HG03520 (cell line): ENCODE data around the gene CNBP.
"Not testable (repeated sequence)": the region's sequence is repeated elsewhere in the genome, so short reads cannot be mapped to it uniquely, and the experiment has no call there.

Experiments used
- ATAC-seq: cut with Tn5 transposase; IDR thresholded peaks from one replicate; pipeline ENCODE4 v1.9.1; 2021; ENCODE audit warnings: mild to moderate bottlenecking, moderate library complexity; ENCODE audit not compliant: unreplicated experiment

CNBP gene

DNA sequence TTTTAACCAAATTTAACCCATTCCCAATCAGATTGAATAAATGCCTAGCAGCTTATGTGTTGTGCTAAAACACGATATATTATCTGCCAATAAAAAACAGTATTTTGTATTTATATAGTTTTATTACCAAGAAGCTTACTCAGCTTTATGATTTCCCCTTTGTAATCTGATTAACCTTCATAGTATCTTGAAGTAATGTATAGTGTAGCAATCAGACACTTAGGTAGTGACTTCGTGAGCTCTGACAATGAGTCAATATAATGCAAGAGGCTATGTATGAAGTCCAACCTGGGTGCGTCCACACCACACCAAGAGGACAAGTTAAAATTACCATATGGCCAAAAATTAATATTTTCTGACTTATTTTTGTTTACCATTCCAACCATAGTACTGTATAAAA, 2.1 kb upstream of the CNBP start:
- no peak for ATAC-seq

DNA sequence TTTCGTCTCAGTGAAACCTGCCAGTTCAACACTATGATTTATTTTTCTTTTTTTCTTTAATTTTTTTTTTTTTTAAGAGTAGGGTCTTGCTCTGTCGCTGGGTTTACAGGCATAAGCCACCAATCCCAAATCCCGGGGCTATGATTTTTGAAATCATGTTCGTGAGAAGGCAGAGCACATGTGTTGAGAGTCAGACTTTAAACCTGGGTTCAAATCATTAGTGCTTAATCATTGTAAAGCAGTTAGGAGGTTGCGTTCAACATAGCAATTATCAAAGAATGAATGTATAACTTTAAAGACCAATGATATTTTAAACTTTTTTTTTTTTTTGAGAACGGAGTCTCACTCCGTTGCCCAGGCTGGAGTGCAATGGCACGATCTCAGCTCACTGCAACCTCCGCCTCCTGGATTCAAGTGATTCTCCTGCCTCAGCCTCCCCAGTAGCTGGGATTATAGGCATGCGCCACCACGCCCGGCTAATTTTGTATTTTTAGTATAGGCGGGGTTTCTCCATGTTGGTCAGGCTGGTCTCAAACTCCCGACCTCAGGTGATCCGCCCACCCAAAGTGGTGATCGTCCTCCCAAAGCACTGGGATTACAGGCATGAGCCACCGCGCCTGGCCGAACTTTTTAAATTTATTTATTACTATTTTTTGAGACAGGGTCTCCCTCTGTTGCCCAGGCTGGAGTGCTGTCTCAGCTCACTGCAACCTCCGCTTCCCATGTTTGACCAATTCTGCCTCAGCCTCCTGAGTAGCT, 1.3 kb upstream of the CNBP start:
- ATAC-seq: not testable (repeated sequence)

DNA sequence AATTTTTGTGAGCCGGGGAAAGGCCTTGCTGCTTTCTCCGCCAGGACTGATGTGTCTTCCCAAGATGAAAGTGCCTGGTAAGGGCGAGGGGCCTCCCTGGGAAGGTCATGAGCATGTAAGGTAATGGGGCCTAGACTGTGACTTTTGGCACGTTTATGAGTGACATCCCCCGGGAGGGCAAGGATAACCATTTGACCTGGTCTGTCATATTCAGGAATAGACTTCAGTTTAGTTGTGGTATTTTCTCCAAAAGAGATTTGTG, 631 bp upstream of the CNBP start:
- ATAC-seq: no peak

DNA sequence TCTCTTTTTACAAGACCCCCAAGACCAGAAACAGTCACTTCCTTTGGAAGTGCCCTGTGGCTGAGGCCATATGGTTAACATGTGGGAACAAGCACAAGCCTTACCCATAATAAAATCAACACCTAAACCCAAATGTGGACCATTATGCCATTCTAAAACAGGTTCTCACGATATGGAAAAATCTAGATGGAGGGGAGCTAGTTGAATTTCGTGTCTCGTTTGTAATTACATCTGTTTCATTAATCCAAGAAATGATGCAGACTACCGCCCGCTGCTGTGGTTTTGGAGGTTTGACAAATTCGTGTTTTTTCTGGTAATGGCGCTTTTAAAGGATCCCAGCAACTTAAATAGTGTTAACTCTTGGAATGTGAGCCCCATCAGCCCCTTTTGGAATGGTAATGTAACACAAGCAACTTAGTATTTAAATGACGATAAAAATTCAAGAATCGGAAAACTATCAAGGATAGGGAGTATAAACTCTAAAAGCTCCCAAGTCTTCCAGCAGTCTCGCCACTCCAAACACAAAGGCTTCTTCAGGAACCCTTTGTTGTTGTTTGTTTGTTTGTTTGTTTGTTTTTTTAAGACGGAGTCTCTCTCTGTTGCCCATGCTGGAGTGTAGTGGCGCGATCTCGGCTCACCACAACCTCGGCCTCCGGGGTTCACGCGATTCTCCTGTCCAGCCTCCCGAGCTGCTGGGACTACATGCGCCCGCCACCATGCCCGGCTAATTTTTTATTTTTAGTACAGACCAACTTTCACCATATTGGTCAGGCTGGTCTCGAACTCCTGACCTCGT, 1.1 kb downstream of the CNBP start:
- ATAC-seq: no peak

DNA sequence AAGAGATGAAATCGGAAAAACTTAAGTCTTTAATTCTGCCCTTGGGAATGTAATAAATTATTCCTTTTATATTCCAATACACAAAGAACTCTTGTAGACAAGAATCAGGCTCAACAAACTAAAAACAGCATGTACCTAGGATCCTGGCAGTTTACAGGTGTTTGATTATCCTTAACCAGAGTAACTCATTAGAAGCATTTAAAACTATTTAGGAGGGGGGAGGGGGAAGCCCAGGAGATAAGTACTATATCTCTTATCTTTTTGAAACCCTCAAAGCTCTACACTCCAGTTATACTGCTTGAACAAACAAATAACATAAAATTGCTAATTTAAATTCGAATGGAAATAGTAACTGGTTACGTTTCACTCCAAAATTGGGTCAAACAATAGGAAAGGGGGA, 1.9 kb downstream of the CNBP start:
- ATAC-seq: no peak

DNA sequence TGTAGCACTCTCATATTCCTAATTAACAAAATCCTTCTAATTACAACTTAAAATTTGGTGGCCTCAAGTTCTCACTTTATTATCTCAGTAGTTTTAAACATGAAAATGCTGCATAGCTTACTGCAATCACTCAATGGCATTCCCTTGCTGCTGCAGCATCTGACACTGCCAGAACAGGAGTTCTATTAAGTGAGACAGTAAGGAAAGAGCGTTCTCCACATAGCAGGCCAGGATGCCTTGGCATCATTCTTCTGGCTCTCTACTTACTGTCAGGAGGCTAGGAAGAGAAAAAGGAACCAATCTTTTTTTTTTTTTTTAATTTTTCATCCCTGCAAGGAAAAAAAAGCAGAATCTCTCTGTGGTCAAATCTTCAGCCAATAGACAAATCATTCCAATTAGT, 3.2 kb downstream of the CNBP start:
- no peak for ATAC-seq

DNA sequence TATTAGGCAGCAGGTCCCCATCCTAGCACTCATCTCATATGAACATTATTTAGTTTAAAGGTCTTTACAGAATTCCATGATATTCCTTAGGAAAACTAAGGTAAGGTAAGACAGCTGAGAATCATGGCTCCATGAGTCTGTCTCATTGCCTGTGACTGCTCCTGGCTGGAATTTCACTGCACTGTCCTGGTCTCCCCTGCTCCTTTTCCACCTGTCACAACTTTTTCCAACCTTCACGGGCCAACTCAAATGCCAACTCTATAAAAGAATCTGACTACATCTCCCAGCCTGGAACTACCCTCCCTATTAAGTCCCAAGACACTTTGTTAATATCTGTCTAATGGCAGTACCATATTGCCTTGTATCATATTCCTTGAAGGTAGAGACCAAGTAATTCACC, 7.6 kb downstream of the CNBP start:
- no peak for ATAC-seq

DNA sequence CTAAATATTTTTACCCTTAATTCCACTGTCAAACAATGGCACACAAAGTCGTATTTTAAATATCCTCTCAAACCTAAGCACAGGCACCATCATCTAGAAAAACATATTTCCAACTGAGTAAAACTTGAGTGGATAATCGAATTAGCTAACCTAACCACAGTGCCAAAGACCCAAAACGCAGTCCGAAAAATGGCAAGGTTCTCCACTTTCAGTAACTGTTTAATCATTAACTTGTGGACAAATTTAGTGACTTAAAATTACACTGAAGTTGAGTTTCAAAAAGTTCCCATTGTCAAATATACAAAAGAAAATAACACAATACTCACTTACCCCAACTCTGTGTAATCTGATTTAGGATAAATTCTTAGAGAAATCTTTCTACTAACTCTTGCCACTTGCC, 10.0 kb downstream of the CNBP start:
- ATAC-seq: no peak

DNA sequence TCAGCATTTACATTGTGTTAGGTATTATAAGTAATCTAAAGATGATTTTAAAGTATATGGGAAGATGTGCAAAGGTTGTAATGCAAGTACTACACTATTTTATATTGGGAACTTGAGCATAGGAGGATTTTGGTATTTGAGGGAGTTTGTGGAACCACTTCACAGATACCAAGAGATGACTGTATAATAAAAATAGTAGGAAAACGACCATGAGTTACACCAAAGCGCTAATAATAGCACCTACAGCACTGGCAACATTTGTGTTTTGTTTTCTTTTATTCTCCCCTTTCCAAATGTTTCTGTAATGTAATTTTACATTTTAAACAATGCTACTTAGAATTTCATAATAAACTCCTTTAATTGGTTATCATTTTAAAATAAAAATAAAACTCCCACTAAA, 10.5 kb downstream of the CNBP start:
- no peak for ATAC-seq

DNA sequence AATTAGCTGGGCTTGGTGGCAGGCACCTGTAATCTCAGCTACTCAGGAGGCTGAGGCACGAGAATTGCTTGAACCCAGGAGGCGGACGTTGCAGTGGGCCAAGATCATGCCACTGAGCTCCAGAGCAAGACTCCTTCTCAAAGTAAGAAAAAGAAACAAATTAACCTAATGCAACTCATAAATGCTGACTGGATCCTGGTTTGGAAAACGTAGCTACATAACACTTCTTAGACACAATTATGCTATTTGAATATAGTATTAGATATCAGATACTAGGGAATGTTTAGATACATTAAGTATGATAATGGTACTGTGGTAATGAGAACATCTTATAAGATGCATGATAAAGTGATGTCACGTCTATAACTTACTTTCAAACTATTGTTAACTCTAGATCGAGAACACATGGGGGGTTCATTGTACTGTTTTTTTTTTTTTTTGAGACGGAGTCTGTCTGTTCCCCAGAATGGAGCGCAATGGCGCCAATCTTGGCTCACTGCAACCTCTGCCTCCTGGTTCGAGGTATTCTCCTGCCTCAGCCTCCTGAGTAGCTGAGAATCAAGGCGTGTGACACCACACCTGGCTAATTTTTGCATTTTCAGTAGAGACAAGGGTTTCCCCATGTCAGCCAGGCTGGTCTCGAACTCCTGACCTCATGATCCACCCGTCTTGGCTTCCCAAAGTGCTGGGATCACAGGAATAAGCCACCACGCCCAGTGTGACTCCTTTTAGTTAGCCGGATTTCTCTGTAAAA, 16.9 kb downstream of the CNBP start:
- no peak for ATAC-seq

DNA sequence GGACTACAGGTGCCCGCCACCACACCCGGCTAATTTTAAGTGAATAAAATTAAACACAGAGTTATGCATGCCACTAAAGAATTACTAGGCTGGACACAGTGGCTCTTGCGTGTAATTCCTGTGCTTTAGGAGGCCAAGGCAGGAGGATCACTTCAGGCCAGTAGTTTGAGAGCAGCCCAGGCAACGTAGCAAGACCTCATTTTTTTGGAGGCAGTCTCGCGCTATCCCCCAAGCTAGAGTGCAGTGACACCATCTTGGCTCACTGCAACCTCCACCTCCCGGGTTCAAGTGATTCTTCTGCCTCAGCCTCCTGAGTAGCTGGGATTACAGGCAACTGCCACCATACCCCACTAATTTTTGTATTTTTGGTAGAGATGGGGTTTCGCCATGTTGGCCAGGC, 18.1 kb downstream of the CNBP start:
- ATAC-seq: not testable (repeated sequence)

DNA sequence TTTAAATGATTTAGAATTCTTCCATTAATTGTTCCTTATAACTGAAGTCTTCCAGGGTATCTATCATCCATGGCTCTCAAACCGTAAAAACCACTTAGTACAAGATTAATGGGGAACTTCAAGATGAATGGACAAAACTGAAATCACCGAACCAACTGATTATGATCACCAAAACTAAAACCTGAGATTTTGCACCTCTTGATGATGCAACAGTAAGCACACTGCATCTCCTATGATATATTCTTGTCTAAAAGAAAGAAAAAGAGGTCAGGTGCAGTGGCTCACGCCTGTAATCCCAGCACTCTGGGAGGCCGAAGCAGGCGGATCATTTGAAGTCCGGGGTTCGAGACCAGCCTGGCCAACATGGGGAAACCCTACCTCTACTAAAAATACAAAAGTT, 19.2 kb downstream of the CNBP start:
- ATAC-seq: no peak

DNA sequence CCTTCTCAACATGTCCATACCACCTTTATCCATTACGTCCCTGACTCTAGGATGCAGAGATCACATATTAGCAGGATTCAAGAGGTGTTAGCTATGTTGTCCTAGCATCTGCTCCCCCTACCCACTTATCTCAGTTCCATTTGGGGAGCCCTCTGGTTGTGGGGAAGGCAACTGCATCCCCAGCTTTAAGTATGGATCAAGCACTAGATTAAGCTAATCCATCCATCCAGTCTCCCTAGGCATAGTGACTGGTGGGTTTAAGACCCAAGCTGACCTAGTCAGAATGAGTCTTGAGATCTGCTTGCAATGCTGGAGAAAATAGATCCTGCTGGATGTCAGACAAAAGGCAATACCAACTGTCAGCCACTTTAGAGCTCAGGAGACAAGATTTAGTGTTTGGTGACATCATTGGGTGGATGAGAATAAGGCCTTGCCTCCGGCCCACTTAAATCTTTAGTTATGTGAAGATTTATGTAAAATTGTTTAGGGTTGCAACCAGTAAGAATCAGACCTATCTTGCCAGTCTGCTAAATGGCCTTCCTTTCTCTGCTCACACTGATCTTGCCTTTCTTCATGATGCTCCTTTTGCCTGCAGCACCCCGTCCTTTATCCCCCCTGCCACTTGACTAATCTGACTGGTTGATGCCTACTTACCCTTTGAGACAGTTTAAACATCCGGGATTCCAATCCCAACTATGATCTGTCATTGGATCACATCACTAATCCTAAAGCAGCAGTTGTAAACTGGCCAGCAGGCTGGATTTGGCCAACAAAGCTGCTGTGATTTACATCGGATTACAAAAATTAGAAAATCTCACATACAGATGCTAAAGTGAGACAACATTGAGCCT, 20.7 kb downstream of the CNBP start:
- ATAC-seq: no peak

DNA sequence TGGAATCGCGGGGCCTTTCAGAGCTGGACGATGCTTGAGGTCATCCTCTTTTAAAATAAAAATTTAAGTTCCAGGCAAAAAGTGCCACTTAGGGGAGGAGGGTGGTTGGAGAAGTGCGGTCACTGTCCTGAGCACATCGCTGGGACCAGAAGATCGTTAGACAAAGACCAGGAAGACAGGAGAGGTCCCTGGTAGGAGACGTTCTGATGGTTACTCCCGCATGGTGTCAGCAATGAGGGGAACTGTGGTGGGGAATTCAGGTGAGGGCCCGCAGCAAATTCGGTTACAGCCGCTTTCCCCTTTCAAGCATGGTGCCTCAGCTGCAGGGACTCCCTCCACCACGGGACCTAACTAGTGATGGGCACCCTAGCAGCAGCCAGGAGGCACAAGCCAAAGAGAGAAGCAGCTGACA, 21.8 kb downstream of the CNBP start:
- no peak for ATAC-seq

DNA sequence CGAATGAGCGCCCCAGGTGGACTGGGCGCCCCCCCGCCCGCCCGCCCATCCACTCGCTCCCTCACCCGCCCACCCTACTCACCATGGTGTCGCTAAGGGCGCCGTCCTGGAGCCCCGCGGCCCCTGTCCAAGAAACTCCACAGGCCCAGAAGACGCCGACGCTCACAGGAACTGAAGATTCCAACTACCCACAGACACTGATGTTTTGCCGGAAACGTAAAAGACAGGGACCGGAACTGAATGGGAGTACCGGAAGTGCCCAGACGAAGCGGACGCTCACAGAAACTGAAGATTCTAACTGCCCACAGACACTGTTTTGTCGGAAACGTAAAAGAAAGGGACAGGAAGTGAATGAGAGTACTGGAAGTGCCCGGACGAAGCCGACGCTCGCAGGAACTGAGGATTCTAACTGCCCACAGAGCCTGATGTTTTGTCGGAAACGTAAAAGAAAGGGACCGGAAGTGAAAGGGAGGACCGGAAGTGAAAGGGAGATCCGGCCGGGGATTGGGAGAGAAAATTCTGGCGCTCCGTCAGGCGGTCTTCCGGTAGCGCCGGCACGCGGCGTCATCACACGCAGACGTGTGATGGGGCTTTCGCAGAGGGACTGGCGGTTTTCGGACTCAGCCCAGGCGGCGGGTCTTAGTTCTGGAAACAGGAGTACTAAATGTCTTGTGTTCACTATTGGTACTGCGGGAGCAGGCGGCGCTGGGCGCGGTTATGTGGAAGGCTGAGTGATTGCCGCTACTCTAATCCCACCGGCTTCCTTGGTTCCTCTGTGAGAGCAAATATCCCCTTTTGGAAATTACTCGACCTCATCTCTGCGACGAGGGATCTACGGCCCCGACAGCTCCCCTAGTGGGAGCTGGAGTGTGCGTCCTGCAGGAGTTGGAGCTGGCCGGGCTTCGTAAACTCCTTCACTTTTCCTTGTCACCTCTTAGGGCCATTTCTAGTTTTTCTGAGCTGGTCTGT, 22.5 kb downstream of the CNBP start, which contains the start of gene ISY1:
ISY1 (minus strand) TSS at position 173 of the 969 bp plus-strand sequence; CDS start at position 85, 88 bp downstream.
- peak; percentile 73 for ATAC-seq

DNA sequence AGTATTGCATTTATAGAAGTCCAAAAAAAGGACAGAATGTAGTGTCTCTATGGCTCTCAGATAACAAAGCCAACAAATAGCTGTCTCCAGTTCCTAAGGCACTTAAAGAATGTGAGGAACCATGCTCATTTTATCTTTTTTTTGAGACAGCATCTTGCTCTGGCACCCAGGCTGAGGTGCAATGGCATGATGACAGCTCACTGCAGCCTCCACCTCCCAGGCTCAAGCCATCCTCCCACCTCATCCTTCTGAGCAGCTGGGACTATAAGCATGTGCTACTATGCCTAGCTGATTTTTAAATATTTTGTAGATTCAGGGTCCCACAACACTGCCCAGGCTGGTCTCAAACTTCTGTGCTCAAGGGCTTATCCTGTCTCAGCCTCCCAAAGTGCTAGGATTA, 38.9 kb downstream of the CNBP start:
- ATAC-seq: no peak

DNA sequence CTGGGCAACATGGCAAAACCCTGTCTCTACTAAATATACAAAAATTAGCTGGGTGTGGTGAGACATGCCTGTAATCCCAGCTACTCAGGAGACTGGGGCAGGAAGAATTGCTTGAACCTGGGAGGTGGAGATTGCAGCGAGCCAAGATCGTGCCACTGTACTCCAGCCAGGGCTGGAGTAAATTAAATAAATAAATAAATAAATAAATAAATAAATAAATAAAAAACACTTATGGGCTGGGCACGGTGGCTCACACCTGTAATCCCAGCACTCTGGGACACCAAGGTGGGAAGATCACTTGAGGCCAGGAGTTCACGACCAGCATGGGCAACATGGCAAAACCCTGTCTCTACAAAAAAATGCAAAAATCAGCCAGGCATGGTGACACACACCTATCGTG, 42.7 kb downstream of the CNBP start:
- ATAC-seq: not testable (repeated sequence)

DNA sequence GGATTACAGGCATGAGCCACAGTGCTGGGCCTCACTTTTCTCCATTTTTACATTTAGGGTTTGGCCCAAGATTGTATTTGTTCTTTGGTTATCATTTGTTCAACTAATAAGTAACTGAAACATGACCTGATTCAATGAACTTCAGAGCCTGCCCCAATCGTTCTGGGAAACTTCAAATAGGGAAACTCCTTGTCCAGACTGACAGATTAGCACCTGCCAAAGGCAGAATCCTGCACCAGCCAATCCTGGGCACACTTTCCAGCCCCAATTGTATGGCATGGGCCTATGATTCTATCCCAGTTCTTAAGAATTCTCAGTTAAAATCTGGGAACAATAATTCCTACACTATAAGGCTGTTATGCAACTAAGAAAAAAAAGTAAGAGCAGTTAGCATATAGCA, 43.8 kb downstream of the CNBP start:
- ATAC-seq: no peak

DNA sequence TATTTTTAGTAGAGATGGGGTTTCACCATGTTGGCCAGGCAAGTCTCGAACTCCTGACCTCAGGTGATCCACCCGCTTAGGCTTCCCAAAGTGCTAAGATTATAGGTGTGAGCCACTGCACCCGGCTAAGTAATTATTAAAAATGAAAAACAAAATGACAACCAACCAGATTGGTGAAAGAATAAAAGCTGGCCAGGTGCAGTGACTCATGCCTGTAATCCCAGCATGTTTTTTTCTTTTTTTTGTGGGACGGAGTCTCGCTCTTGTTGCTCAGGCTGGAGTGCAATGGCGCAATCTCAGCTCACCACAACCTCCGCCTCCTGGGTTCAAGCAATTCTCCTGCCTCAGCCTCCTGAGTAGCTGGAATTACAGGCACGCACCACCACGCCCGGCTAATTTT, 47.4 kb downstream of the CNBP start:
- ATAC-seq: not testable (repeated sequence)
